H1 (cell line): Measurements from ENCODE around the gene PPP2R2D. TPM values are rescaled to one million over a fixed set of nuclear protein-coding genes. Genes with fewer than 3 reads are reported as not detected.

Experiments
- CTCF ChIA-PET: fragments of 300-600 bp; sonication (Branson Sonifier 250); formaldehyde crosslinking; loops from one replicate; lab custom pipeline; 2021; ENCODE audit not compliant: partially characterized antibody; lab: Charles Lee
- POLR2A ChIA-PET: fragments of 300-600 bp; sonication (Branson Sonifier 250); formaldehyde crosslinking; loops from one replicate; lab custom pipeline; 2021; ENCODE audit warnings: inconsistent platforms; ENCODE audit not compliant: partially characterized antibody; lab: Charles Lee
- DNase-seq, 2 experiments: peaks; one replicate each; pipeline versions ENCODE4 v3.0.0 to v3.0.0-alpha.2; 2010 to 2022; ENCODE audit warnings: low spot score in 2 of 2, low read depth in 1 of 2, mixed read lengths in 1 of 2
- FAIRE-seq: peaks from 2 replicates; lab custom pipeline; 2011; peaks lifted over from hg19 to GRCh38; lab: Jason Lieb, UNC
- H2AFZ ChIP-seq: 2 replicates; pipeline ENCODE4 v1.8.1; 2012; ENCODE audit warnings: low read length, inconsistent platforms
- H2AK5ac ChIP-seq: 2 replicates; pipeline ENCODE4 v1.6.1; 2013; ENCODE audit warnings: low read depth, low read length
- H2BK120ac ChIP-seq: replicated peaks from 2 replicates; pipeline ENCODE3; 2013; ENCODE audit warnings: low read depth, low read length, inconsistent platforms
- H2BK12ac ChIP-seq: 2 replicates; pipeline ENCODE4 v1.6.1; 2013; ENCODE audit warnings: low read depth, low read length
- H2BK15ac ChIP-seq: 2 replicates; pipeline ENCODE4 v1.6.1; 2013; ENCODE audit warnings: low read length
- H2BK20ac ChIP-seq: 2 replicates; pipeline ENCODE4 v1.6.1; 2013; ENCODE audit warnings: low read length
- H2BK5ac ChIP-seq: 2 replicates; pipeline ENCODE4 v1.6.1; 2013; ENCODE audit warnings: low read depth, low read length
- H3K14ac ChIP-seq: 2 replicates; pipeline ENCODE4 v1.6.1; 2013; ENCODE audit warnings: inconsistent platforms; ENCODE audit not compliant: insufficient read length
- H3K18ac ChIP-seq: 2 replicates; pipeline ENCODE4 v1.6.1; 2013; ENCODE audit warnings: low read length; ENCODE audit errors: extremely low read depth
- H3K23ac ChIP-seq: 2 replicates; pipeline ENCODE4 v1.6.1; 2013; ENCODE audit warnings: inconsistent platforms; ENCODE audit not compliant: insufficient read length
- H3K23me2 ChIP-seq: 2 replicates; pipeline ENCODE4 v1.6.1; 2013; ENCODE audit warnings: low read depth, low read length
- H3K27ac ChIP-seq: 2 replicates; pipeline ENCODE4 v1.6.1; 2011; ENCODE audit warnings: low read depth, low read length, inconsistent platforms
- H3K27me3 ChIP-seq, 4 experiments: replicated peaks in 1 of 4; 1 replicate in 1 of 4; 2 replicates in 3 of 4; pipeline versions ENCODE4 v1.6.1 to v1.8.1; 2011 to 2013; ENCODE audit warnings: low read length in 3 of 4, mild to moderate bottlenecking in 3 of 4, inconsistent platforms in 2 of 4, mixed read lengths in 2 of 4, moderate library complexity in 1 of 4; ENCODE audit not compliant: control insufficient read depth in 3 of 4, insufficient read depth in 3 of 4; ENCODE audit errors: extremely low read depth in 1 of 4
- H3K36me3 ChIP-seq, 4 experiments: 2 replicates each; pipeline versions ENCODE4 v1.6.1 to v1.8.1; 2011 to 2013; ENCODE audit warnings: mild to moderate bottlenecking in 4 of 4, low read length in 3 of 4, moderate library complexity in 2 of 4, control low read depth in 1 of 4, inconsistent platforms in 1 of 4; ENCODE audit not compliant: insufficient read depth in 4 of 4, control insufficient read depth in 2 of 4
- H3K4ac ChIP-seq: replicated peaks from 2 replicates; pipeline ENCODE3; 2013; ENCODE audit warnings: low read length, low read depth, mixed read lengths, inconsistent platforms; ENCODE audit not compliant: insufficient read length
- H3K4me1 ChIP-seq, 4 experiments: replicated peaks in 1 of 4; 1 replicate in 1 of 4; 2 replicates in 3 of 4; pipeline versions ENCODE4 v1.6.1 to v1.8.1; 2011 to 2013; ENCODE audit warnings: low read length in 3 of 4, inconsistent platforms in 2 of 4, mixed read lengths in 1 of 4; ENCODE audit not compliant: insufficient read depth in 4 of 4, control insufficient read depth in 3 of 4
- H3K4me2 ChIP-seq, 2 experiments: 2 replicates each; pipeline versions ENCODE4 v1.6.1 to v1.8.1; 2011 to 2013; ENCODE audit warnings: low read depth in 2 of 2, low read length in 2 of 2, control low read depth in 1 of 2, inconsistent platforms in 1 of 2, mild to moderate bottlenecking in 1 of 2; ENCODE audit not compliant: insufficient read depth in 1 of 2
- H3K4me3 ChIP-seq, 4 experiments: fragments of 200-600, 300-600 bp in 1 of 4; sonication (generic), shearing (Covaris generic), sonication (Bioruptor Twin) in 1 of 4; 2 replicates each; pipeline versions ENCODE4 v1.5.1 to v1.8.1; 2011 to 2016; ENCODE audit warnings: low read length in 4 of 4, low read depth in 3 of 4, control low read depth in 2 of 4, inconsistent platforms in 2 of 4, mild to moderate bottlenecking in 2 of 4, mixed read lengths in 1 of 4, moderate library complexity in 1 of 4; ENCODE audit not compliant: insufficient read depth in 2 of 4; ENCODE audit errors: extremely low read depth in 1 of 4
- H3K56ac ChIP-seq: replicated peaks from 2 replicates; pipeline ENCODE3; 2013; ENCODE audit warnings: low read depth, mild to moderate bottlenecking, mixed read lengths, low read length, inconsistent platforms; ENCODE audit not compliant: insufficient read length
- H3K79me1 ChIP-seq: 2 replicates; pipeline ENCODE4 v1.6.1; 2013; ENCODE audit warnings: low read depth, low read length, control low read depth
- H3K79me2 ChIP-seq, 2 experiments: 2 replicates each; pipeline versions ENCODE4 v1.6.1 to v1.8.1; 2012 to 2013; ENCODE audit warnings: low read length in 2 of 2, mild to moderate bottlenecking in 2 of 2, inconsistent platforms in 1 of 2; ENCODE audit not compliant: insufficient read depth in 2 of 2, control insufficient read depth in 1 of 2
- H3K9ac ChIP-seq, 4 experiments: replicated peaks in 1 of 4; 1 replicate in 1 of 4; 2 replicates in 3 of 4; pipeline versions ENCODE4 v1.6.1 to v1.8.1; 2011 to 2013; ENCODE audit warnings: low read depth in 3 of 4, low read length in 3 of 4, control low read depth in 2 of 4, mild to moderate bottlenecking in 2 of 4, moderate library complexity in 2 of 4, inconsistent platforms in 1 of 4; ENCODE audit errors: extremely low read depth in 1 of 4
- H3K9me3 ChIP-seq, 2 experiments: 2 replicates each; pipeline versions ENCODE4 v1.6.1 to v1.8.1; 2012 to 2013; ENCODE audit warnings: mild to moderate bottlenecking in 2 of 2, moderate library complexity in 2 of 2, control low read depth in 1 of 2, inconsistent platforms in 1 of 2, low read depth in 1 of 2, low read length in 1 of 2, mixed read lengths in 1 of 2; ENCODE audit not compliant: insufficient read depth in 2 of 2
- H4K20me1 ChIP-seq, 2 experiments: replicated peaks in 1 of 2; 2 replicates each; pipeline versions ENCODE3 to v1.8.1; 2011 to 2013; ENCODE audit warnings: inconsistent platforms in 2 of 2, low read length in 2 of 2, mild to moderate bottlenecking in 1 of 2; ENCODE audit not compliant: insufficient read depth in 2 of 2, control insufficient read depth in 1 of 2
- H4K5ac ChIP-seq: 2 replicates; pipeline ENCODE4 v1.6.1; 2013; ENCODE audit warnings: low read length, low read depth, mixed read lengths, inconsistent platforms; ENCODE audit not compliant: insufficient read length
- H4K8ac ChIP-seq: 2 replicates; pipeline ENCODE4 v1.8.0; 2013; ENCODE audit warnings: mild to moderate bottlenecking, moderate library complexity, low read length, inconsistent platforms; ENCODE audit not compliant: insufficient read depth; ENCODE audit errors: extremely low read depth
- H4K91ac ChIP-seq: replicated peaks from 2 replicates; pipeline ENCODE3; 2013; ENCODE audit warnings: low read length, mixed read lengths, inconsistent platforms; ENCODE audit not compliant: insufficient read length
- CBX5 ChIP-seq: fragments of 300-800, 300-1000 bp; sonication (generic); IDR thresholded peaks from 2 replicates; pipeline ENCODE4 v1.7.1; 2016; ENCODE audit warnings: antibody characterized with exemption, low read length, low read depth
- RFX5 ChIP-seq: IDR thresholded peaks from 2 replicates; pipeline ENCODE4 v1.6.1; 2011; ENCODE audit warnings: low read depth, low read length, improper control_type of control experiment, borderline replicate concordance
- SAP30 ChIP-seq: fragments of 300-600 bp; sonication (generic); IDR thresholded peaks from 2 replicates; pipeline ENCODE4 v1.7.1; 2012; ENCODE audit warnings: low read length, moderate library complexity, mild to moderate bottlenecking, inconsistent platforms; ENCODE audit not compliant: insufficient read depth, insufficient replicate concordance
- TAF7 ChIP-seq: optimal IDR thresholded peaks from 2 replicates; pipeline ENCODE3; 2011; ENCODE audit warnings: low read depth, mild to moderate bottlenecking, inconsistent platforms, low read length, moderate library complexity, borderline replicate concordance
- WGBS, 2 experiments: shearing (Covaris generic) in 1 of 2; methylation state at CpG; one replicate each; pipeline versions ENCODE4 v1.1.6 to v1.1.7; 2013 to 2015; ENCODE audit warnings: low lambda C conversion rate in 2 of 2, mixed read lengths in 2 of 2, inconsistent platforms in 1 of 2, low coverage in 1 of 2, missing lambda C conversion rate in 1 of 2; ENCODE audit not compliant: insufficient replicate concordance in 2 of 2, insufficient coverage in 1 of 2, insufficient read length in 1 of 2; ENCODE audit errors: extremely low coverage in 1 of 2, missing lambda C conversion rate in 1 of 2; 5-methylcytosine and 5-hydroxymethylcytosine counted together
- polyA plus RNA-seq, 7 experiments: library from polyadenylated mRNA; depleted of rRNA in 3 of 7; stranded (reverse) in 5 of 7; unstranded in 2 of 7; fragments of >200 nt in 5 of 7; fragments of 200-250 nt in 2 of 7; gene quantifications; 1 replicate in 5 of 7; 2 replicates in 1 of 7; 4 replicates in 1 of 7; pipeline versions ENCODE4 v1.2.1 to v1.2.3, GENCODE V29; 2011 to 2013; ENCODE audit warnings: missing spikeins in 2 of 7, mixed read lengths in 2 of 7
- total RNA-seq: library from RNA; stranded (reverse); fragmentation: NEBNext Ultra II Directional; extraction: Animal tissue kit (Norgen Biotek cat#: 25700); gene quantifications from 2 replicates; pipeline ENCODE4 v1.2.1, GENCODE V29; 2021

Gene PPP2R2D
- total and polyA plus RNA-seq, 2 of the 8 experiments (the other 6 are each of a cell fraction or from before 2014, with no cell fraction given): 25.4 to 32.8 TPM

GRCh38 chr10:131909014-131909808, 8.4 kb downstream of the PPP2R2D start:
- H4K8ac ChIP-seq: no peak overlapping the region
- H3K4me2 ChIP-seq: 0 out of 4 replicates have a peak overlapping the region, but pooled peaks of 1 of the 2 experiments have one; percentile 22
- H2BK5ac ChIP-seq: 0 out of 2 replicates have a peak overlapping the region, but pooled peaks have one; percentile 5
- no peak overlapping the region for H2AFZ ChIP-seq
- POLR2A ChIA-PET: interaction anchor here (0.9 to 1.1 kb wide), 2 partner anchors 10 to 51 kb away, joined by 3 to 5 read pairs; no protein-coding TSS in a partner anchor
- H3K4ac ChIP-seq: no peak overlapping the region
- H3K56ac ChIP-seq: no peak overlapping the region
- H2AK5ac ChIP-seq: no peak overlapping the region
- H2BK120ac ChIP-seq: no peak overlapping the region
- TF ChIP-seq SAP30: no peak
- TF ChIP-seq RFX5: no peak
- no peak for TF ChIP-seq CBX5
- no peak for TF ChIP-seq TAF7
- H3K9me3 ChIP-seq: no peaks in the 10 kb centered on the region
- no peak overlapping the region for H3K4me3 ChIP-seq
- H4K5ac ChIP-seq: no peak overlapping the region
- CTCF ChIA-PET: interaction anchor here (0.7 to 1.8 kb wide), 2 partner anchors 14 to 34 kb away, joined by 3 to 9 read pairs; no protein-coding TSS in a partner anchor
- H3K23ac ChIP-seq: no peak overlapping the region
- H3K27me3 ChIP-seq: no peaks in the 10 kb centered on the region
- no peak overlapping the region for H2BK15ac ChIP-seq
- peaks cover 3% of the 10 kb centered on the region; the same call in 1 of the 2 replicates for H3K23me2 ChIP-seq
- H3K9ac ChIP-seq: no peak overlapping the region
- H3K18ac ChIP-seq: no peak overlapping the region
- no peak overlapping the region for H2BK12ac ChIP-seq
- peaks cover 0 to 12% (median 4%) of the 10 kb centered on the region in 4 experiments; a peak in 4 of 8 replicates for H3K36me3 ChIP-seq
- no peak for DNase-seq
- peaks cover 23% of the 10 kb centered on the region for H3K79me1 ChIP-seq
- H3K27ac ChIP-seq: no peak overlapping the region; the same call in 1 of the 2 replicates
- no peak overlapping the region for H3K14ac ChIP-seq
- FAIRE-seq: no peak
- 85% methylated on average over 8 of the region's 8 CpGs; no CpG with 5 or more reads in 1 of the 2 experiments for WGBS, 2 experiments
- no peak overlapping the region for H4K91ac ChIP-seq
- H3K4me1 ChIP-seq: peaks cover 0 to 3% (median under 1%) of the 10 kb centered on the region in 4 experiments; a peak in 1 of 7 replicates
- H3K79me2 ChIP-seq: peaks cover 15 to 97% of the 10 kb centered on the region in 2 experiments
- no peak overlapping the region for H2BK20ac ChIP-seq
- peaks cover 16 to 52% of the 10 kb centered on the region in 2 experiments for H4K20me1 ChIP-seq
